ENCODE data around the gene TTF1.

DNA sequence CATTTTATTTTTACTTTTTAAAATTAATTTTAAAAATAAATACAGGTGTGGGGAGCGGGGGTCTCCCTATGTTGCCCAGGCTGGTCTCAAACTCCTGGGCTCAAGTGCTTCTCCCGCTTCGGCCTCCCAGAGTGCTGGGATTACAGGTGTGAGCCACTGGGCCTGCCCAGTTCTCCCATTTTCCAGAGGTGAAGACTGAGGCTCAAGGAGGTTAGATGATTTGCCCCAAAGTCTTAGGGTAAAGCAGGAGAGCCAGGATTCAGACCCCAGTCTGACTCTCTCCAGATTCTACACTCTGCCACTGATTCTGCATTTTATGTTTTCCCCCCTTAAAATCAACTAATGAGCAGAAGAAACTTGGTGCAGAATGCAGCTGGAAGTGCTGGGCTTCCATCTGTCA, 40.2 kb upstream of the TTF1 start:
- TF ChIP-seq CTCF (IDR thresholded peaks at IDR 0.05; ENCODE audit: low read length) (no peak), EZH2 (IDR thresholded peaks at IDR 0.05; ENCODE audit: borderline replicate concordance, low read length) (no peak)

All from OCI-LY1 (cell line).